Hepatocyte (in vitro differentiated cells): ENCODE measurements around the gene HNRNPDL.

Experiments
- CTCF ChIP-seq: fragments of 200-600 bp; sonication (generic); IDR thresholded peaks from 2 replicates; pipeline ENCODE4 v1.5.1; 2016; ENCODE audit warnings: antibody characterized with exemption, mild to moderate bottlenecking; ENCODE audit not compliant: poor library complexity
- EZH2 ChIP-seq: fragments of 200-600 bp; sonication (generic); IDR thresholded peaks from 2 replicates; pipeline ENCODE4 v1.6.1; 2016; ENCODE audit warnings: antibody characterized with exemption, mild to moderate bottlenecking, borderline replicate concordance
- EZH2phosphoT487 ChIP-seq: fragments of 200-600 bp; sonication (generic); IDR thresholded peaks from one replicate; pipeline ENCODE4 v1.6.1; 2018; ENCODE audit warnings: antibody characterized with exemption, mild to moderate bottlenecking, low read depth, moderate library complexity; ENCODE audit not compliant: unreplicated experiment, severe bottlenecking

GRCh38 chr4:82419451-82419850, 10.8 kb downstream of the HNRNPDL start:
- TF ChIP-seq CTCF (no peak), EZH2 (no peak), EZH2phosphoT487 (no peak)
